Neural cell (in vitro differentiated cells): Measurements from ENCODE around the gene CHCT1.

Source experiments
- CTCF ChIP-seq: fragments of 450-650 bp; IDR thresholded peaks from 2 replicates; pipeline ENCODE4 v1.5.1; 2014; ENCODE audit warnings: antibody characterized with exemption, mild to moderate bottlenecking, moderate library complexity; ENCODE audit not compliant: poor library complexity, severe bottlenecking
- EP300 ChIP-seq: fragments of 450-650 bp; conservative IDR thresholded peaks from 2 replicates; pipeline ENCODE4 v1.6.1; 2014; ENCODE audit warnings: antibody characterized with exemption, mild to moderate bottlenecking, moderate library complexity; ENCODE audit not compliant: poor library complexity, severe bottlenecking
- EZH2 ChIP-seq: fragments of 200-600, 300-800 bp; shearing (Covaris generic), sonication (generic); IDR thresholded peaks from 2 replicates; pipeline ENCODE4 v1.6.1; 2014; ENCODE audit warnings: antibody characterized with exemption, low read length, borderline replicate concordance, mild to moderate bottlenecking; ENCODE audit not compliant: insufficient read depth, poor library complexity, severe bottlenecking
- MXI1 ChIP-seq: fragments of 450-650 bp; conservative IDR thresholded peaks from 2 replicates; pipeline ENCODE4 v1.6.1; 2014; ENCODE audit warnings: antibody characterized with exemption, mild to moderate bottlenecking; ENCODE audit not compliant: poor library complexity, severe bottlenecking
- RAD21 ChIP-seq: fragments of 450-650 bp; conservative IDR thresholded peaks from 2 replicates; pipeline ENCODE4 v1.6.1; 2014; ENCODE audit warnings: antibody characterized with exemption, mild to moderate bottlenecking, moderate library complexity
- REST ChIP-seq: IDR thresholded peaks from 2 replicates; pipeline ENCODE4 v1.6.1; 2012; ENCODE audit warnings: borderline replicate concordance
- TAF1 ChIP-seq: IDR thresholded peaks from 2 replicates; pipeline ENCODE4 v1.6.1; 2012; ENCODE audit warnings: low read depth

DNA sequence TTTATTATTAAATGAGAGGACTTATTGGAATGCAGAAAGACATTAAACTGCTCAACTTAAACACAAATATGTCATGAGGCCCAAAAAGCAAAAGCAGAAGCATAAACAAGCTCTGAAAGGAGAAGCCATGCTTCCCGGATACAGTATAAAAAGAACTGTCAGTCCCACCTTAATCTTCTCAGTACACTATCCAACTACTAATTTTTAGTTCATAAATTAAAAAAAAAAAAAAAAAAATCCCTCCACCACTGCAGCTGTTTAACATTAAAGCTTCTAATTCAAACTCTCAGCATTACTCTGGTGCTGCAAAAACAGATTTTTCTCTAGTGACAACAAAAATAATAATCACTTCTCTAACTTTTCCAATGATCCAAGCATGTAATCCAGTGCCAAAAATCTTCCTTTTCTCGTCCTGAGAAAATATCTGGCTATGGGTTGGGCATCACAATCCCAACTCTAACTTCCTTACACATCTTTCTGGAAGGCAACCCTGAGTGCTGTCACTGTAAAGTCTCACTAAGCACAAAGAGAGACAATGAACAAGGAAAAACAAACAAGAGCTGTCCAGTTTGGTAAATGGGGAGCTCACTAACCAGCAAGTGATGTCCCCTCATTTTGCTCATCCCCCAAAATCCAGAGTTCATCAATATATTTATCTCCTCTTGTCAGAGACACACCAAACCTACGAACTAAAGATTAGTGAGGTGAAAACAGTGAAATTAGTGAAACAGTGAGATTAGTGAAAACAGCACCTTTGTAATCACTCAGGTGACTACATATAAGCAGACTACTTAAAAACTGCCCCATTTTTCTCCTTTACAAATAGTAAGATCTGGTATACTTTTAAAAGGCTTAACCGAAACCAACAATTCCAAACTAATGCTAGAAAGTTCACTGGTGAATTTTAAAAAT is 35.9 kb upstream of the CHCT1 start:
- no peak for TF ChIP-seq CTCF
- no peak for TF ChIP-seq EP300
- no peak for TF ChIP-seq TAF1
- TF ChIP-seq REST = no peak
- TF ChIP-seq EZH2 = no peak
- no peak for TF ChIP-seq RAD21
- TF ChIP-seq MXI1 = no peak
